Neural progenitor cell (in vitro differentiated cells): Measurements from ENCODE around the gene ALDH3B2. TPM values are rescaled to one million over a fixed set of nuclear protein-coding genes. Genes with fewer than 3 reads are reported as not detected.
A peak's percentile ranks its signal among the peaks of the same experiment; 100 is the strongest.

ENCODE experiments used
- DNase-seq: peaks from one replicate; pipeline ENCODE4 v3.0.0-alpha.2; 2016; ENCODE audit warnings: low spot score
- H2AFZ ChIP-seq: fragments of 200-600 bp; sonication (generic); replicated peaks from 2 replicates; pipeline ENCODE4 v1.6.1; 2016; ENCODE audit warnings: antibody characterized with exemption
- H3F3A ChIP-seq: fragments of 200-600 bp; sonication (generic); 2 replicates; pipeline ENCODE4 v1.6.1; 2016; ENCODE audit warnings: antibody characterized with exemption, low read depth
- H3K27ac ChIP-seq: fragments of 200-600 bp; sonication (generic); 2 replicates; pipeline ENCODE4 v1.5.1; 2016; ENCODE audit warnings: mild to moderate bottlenecking
- H3K27me3 ChIP-seq: fragments of 200-600 bp; sonication (generic); 2 replicates; pipeline ENCODE4 v1.6.1; 2016; ENCODE audit warnings: mild to moderate bottlenecking, moderate library complexity
- H3K36me3 ChIP-seq: fragments of 200-600 bp; sonication (generic); 2 replicates; pipeline ENCODE4 v1.5.1; 2016
- H3K4me1 ChIP-seq: fragments of 200-600 bp; sonication (generic); 2 replicates; pipeline ENCODE4 v1.6.1; 2016; ENCODE audit warnings: mixed run types
- H3K4me2 ChIP-seq: fragments of 200-600 bp; sonication (generic); 2 replicates; pipeline ENCODE4 v1.6.1; 2016
- H3K4me3 ChIP-seq: fragments of 200-600 bp; sonication (generic); 2 replicates; pipeline ENCODE4 v1.5.1; 2016
- H3K79me2 ChIP-seq: fragments of 200-600 bp; sonication (generic); 2 replicates; pipeline ENCODE4 v1.6.1; 2016; ENCODE audit warnings: low read depth
- H3K9ac ChIP-seq: fragments of 200-600 bp; sonication (generic); 2 replicates; pipeline ENCODE4 v1.6.1; 2016
- H3K9me3 ChIP-seq: fragments of 200-600 bp; sonication (generic); 2 replicates; pipeline ENCODE4 v1.5.1; 2016; ENCODE audit warnings: low read depth
- H4K20me1 ChIP-seq: fragments of 200-600 bp; sonication (generic); 2 replicates; pipeline ENCODE4 v1.6.1; 2016; ENCODE audit warnings: low read depth
- H3K27ac Mint-ChIP-seq: 3 replicates; pipeline ENCODE4 v1.8.0; 2021; ENCODE audit warnings: mixed read lengths
- H3K27me3 Mint-ChIP-seq: 2 replicates; pipeline ENCODE4 v1.8.0; 2022; ENCODE audit warnings: low read depth, mild to moderate bottlenecking, inconsistent platforms, moderate library complexity, mixed read lengths; ENCODE audit not compliant: insufficient read depth
- H3K36me3 Mint-ChIP-seq: 3 replicates; pipeline ENCODE4 v1.8.0; 2021; ENCODE audit warnings: mixed read lengths
- H3K4me1 Mint-ChIP-seq: 3 replicates; pipeline ENCODE4 v1.8.0; 2021; ENCODE audit warnings: mixed read lengths
- H3K4me3 Mint-ChIP-seq: 3 replicates; pipeline ENCODE4 v1.8.0; 2021; ENCODE audit warnings: mild to moderate bottlenecking, moderate library complexity, mixed read lengths
- H3K9me3 Mint-ChIP-seq: 3 replicates; pipeline ENCODE4 v1.8.0; 2020; ENCODE audit warnings: mixed read lengths
- EZH2 ChIP-seq: fragments of 200-600 bp; sonication (generic); IDR thresholded peaks from 2 replicates; pipeline ENCODE4 v1.6.1; 2017; ENCODE audit warnings: antibody characterized with exemption, mild to moderate bottlenecking, moderate library complexity
- EZH2phosphoT487 ChIP-seq: fragments of 200-600 bp; sonication (generic); IDR thresholded peaks from 2 replicates; pipeline ENCODE4 v1.6.1; 2017; ENCODE audit warnings: antibody characterized with exemption
- total RNA-seq: library from RNA; depleted of rRNA; stranded (reverse); fragments of >200 nt; gene quantifications from 2 replicates; pipeline ENCODE4 v1.2.3, GENCODE V29; 2015; ENCODE audit warnings: low replicate concordance
- TF ChIP-seq, protein P1 (sequence below): fragments of 200-600 bp; sonication (generic); IDR thresholded peaks from 2 replicates; pipeline ENCODE4 v1.5.1; 2017; ENCODE audit warnings: antibody characterized with exemption, mild to moderate bottlenecking

ALDH3B2 gene
- total RNA-seq, 1 donor from 2014 or later = not detected

DNA sequence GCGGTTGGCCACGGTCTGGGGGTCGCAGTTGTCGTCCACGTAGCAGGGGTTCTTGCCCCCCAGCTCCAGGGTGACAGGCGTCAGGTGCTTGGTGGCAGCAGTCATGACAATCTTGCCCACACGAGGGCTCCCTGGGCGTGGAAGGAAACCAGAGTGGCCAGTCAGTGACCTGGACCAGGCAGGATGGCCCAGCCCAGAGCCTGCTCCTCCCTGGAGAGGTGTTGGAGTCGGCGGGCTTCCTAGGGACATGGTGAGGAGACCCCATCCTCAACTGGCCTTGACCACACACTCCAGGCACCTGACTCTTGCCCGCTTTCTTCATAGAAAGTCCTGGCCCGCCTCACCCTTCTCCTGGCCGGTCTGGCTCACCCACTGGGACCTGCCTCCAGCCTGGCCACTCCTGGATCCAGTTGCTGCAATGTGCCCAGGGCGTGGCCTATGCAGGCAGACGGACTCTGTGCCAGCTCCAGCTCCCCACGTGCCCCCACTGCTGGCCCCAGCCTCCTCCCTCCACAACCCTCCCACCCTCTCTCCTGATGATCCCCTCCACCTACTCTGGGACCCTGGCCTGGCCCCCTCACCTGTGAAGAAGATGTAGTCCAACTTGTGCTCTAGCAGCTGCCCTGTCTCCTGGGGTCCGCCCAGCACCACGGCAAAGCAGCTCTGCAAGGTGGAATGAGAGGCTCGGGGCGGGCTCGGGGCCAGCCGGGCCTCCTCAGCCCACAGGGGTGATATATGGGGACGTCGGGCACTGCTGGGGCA lies 8.7 kb downstream of the ALDH3B2 start:
- Histone ChIP-seq H3K79me2 (no peaks in the 10 kb centered on the region), H4K20me1 (no peaks in the 10 kb centered on the region), H3K4me2 (no peak overlapping the region), H3F3A (no peaks in the 10 kb centered on the region), H3K27ac (no peak overlapping the region), H3K4me1 (no peaks in the 10 kb centered on the region), H3K36me3 (no peaks in the 10 kb centered on the region), H2AFZ (no peak overlapping the region), H3K4me3 (no peak overlapping the region), H3K9ac (no peak overlapping the region), H3K9me3 (no peaks in the 10 kb centered on the region), H3K27me3 (no peaks in the 10 kb centered on the region)
- Mint-ChIP-seq H3K36me3 (no peaks in the 10 kb centered on the region), H3K4me1 (no peaks in the 10 kb centered on the region), H3K27me3 (no peaks in the 10 kb centered on the region), H3K9me3 (no peaks in the 10 kb centered on the region), H3K27ac (no peak overlapping the region), H3K4me3 (no peak overlapping the region)
- no peak for DNase-seq
- TF ChIP-seq EZH2phosphoT487 (no peak), EZH2 (no peak)
- TF ChIP-seq, protein P1, sequence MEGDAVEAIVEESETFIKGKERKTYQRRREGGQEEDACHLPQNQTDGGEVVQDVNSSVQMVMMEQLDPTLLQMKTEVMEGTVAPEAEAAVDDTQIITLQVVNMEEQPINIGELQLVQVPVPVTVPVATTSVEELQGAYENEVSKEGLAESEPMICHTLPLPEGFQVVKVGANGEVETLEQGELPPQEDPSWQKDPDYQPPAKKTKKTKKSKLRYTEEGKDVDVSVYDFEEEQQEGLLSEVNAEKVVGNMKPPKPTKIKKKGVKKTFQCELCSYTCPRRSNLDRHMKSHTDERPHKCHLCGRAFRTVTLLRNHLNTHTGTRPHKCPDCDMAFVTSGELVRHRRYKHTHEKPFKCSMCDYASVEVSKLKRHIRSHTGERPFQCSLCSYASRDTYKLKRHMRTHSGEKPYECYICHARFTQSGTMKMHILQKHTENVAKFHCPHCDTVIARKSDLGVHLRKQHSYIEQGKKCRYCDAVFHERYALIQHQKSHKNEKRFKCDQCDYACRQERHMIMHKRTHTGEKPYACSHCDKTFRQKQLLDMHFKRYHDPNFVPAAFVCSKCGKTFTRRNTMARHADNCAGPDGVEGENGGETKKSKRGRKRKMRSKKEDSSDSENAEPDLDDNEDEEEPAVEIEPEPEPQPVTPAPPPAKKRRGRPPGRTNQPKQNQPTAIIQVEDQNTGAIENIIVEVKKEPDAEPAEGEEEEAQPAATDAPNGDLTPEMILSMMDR = peak; percentile 29

DNA sequence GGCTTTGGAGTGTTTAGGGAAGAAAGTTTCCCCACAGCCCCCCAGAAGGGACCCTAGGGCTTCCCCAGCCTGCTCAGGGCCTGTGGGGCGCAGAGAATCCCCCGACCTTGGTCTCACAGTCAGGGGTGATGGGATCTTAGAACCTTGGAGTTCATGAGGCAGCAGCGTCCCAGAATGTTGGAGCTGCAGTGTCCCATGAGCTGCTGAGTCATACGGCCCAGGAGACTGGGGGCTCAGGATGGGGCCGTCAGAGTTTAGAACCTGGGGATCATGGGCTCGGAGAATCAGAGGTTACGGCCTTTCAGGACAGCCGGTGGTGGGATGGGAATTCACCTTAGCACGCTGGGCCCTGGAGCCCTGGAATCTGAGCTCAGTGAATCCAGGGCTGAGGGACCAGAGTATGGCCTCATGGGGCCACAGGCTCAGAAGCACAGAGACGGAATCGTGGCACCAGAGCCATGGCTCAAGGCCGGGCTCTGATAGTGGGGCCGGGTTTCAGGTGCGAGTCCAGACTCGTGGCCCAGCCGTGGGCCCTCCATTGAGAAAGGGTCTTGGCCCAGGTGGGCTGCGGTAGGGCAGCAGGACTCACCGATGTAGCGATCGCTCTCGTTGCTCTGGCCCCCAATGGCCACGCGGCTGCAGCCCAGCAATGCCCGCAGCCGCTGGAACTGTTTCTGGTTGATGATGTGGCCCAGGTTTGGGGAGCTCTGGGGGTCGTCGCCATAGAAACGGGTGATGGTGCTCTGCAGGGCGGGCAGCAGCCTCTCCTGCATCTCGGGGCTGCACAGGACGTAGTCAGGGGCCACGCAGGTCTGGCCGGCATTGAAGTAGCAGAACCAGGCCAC lies 9.5 kb downstream of the ALDH3B2 start:
- Histone ChIP-seq H3K27me3 (no peaks in the 10 kb centered on the region), H2AFZ (no peak overlapping the region), H3K4me3 (no peak overlapping the region), H3K79me2 (no peaks in the 10 kb centered on the region), H3K27ac (no peak overlapping the region), H3K4me2 (no peak overlapping the region), H4K20me1 (no peaks in the 10 kb centered on the region), H3F3A (no peaks in the 10 kb centered on the region), H3K9me3 (no peaks in the 10 kb centered on the region), H3K9ac (no peak overlapping the region), H3K36me3 (no peaks in the 10 kb centered on the region), H3K4me1 (no peaks in the 10 kb centered on the region)
- Mint-ChIP-seq H3K27ac (no peak overlapping the region), H3K4me3 (no peak overlapping the region), H3K27me3 (no peaks in the 10 kb centered on the region), H3K9me3 (no peaks in the 10 kb centered on the region), H3K4me1 (no peaks in the 10 kb centered on the region), H3K36me3 (no peaks in the 10 kb centered on the region)
- DNase-seq = no peak
- TF ChIP-seq EZH2phosphoT487 = no peak
- TF ChIP-seq EZH2 = no peak
- TF ChIP-seq, protein P1 = no peak

DNA sequence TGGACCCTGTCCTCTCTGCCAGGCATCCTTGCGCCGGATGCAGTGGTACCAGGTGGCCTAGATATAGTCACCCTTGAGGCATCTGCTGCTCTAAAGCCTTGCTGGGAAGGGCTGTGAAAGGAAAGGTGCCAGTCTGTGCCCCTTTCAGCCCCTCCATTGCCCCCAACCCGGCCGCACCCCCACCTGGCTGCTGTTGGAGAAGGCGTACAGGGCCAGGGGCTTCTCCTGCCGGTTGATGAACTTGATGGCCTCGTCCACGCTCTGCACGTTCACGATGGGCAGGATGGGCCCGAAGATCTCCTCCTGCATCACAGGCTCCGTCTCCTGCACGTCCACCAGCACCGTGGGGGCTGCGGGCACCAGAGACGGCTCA lies 10.2 kb downstream of the ALDH3B2 start:
- Mint-ChIP-seq H3K4me3 (no peak overlapping the region), H3K36me3 (no peaks in the 10 kb centered on the region), H3K9me3 (no peaks in the 10 kb centered on the region), H3K27me3 (no peaks in the 10 kb centered on the region), H3K27ac (no peak overlapping the region), H3K4me1 (no peaks in the 10 kb centered on the region)
- H3K79me2 ChIP-seq = no peaks in the 10 kb centered on the region
- H3K4me3 ChIP-seq = no peak overlapping the region
- no peaks in the 10 kb centered on the region for H3K36me3 ChIP-seq
- TF ChIP-seq EZH2phosphoT487 (no peak), EZH2 (no peak)
- TF ChIP-seq, protein P1 = no peak
- H3K4me2 ChIP-seq = no peak overlapping the region
- no peaks in the 10 kb centered on the region for H4K20me1 ChIP-seq
- H3K9ac ChIP-seq = no peak overlapping the region
- no peak for DNase-seq
- no peaks in the 10 kb centered on the region for H3F3A ChIP-seq
- H3K4me1 ChIP-seq = no peaks in the 10 kb centered on the region
- H3K27me3 ChIP-seq = no peaks in the 10 kb centered on the region
- no peaks in the 10 kb centered on the region for H3K9me3 ChIP-seq
- no peak overlapping the region for H2AFZ ChIP-seq
- no peak overlapping the region for H3K27ac ChIP-seq
